Measurements from ENCODE around the gene ROS1. TPM values are rescaled to one million over a fixed set of nuclear protein-coding genes. Genes with fewer than 3 reads are reported as not detected.

ROS1 gene
- total and polyA plus RNA-seq, 5 donors from 2014 or later = not detected

DNA sequence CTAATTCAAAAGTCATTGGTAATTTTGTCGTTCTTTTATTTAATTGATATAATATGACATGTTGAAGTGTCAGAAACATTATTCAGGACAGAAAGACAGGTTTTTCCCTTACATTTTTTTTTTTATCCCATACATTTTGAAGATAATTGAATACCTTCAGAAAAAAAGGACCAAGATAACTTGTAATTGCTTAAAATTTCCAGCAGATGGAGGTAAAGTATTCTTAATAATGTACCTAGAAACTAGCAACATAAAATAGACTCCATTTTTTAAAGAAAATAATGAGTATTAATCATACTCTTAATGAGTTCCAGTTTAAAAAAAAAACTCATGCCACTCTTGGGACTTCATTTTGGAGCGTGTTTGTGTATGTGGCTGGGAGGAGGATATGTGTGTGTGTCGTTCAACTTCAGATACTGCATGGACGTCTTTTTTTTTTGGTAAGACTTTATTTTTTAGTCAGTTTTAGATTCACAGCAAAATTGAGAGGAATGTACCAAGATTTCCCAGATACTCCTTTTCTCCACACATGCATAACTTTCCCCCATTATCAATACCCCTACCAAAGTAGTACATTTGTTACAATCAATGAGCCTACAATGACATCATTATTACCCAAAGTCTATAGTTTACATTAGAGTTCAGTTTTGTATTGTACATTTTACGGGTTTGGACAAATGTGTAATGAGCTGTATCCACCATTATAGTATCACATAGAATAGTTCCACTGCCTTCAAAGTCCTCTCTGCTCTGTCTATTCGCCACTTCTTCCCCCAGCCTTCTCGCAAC, 79.4 kb downstream of the ROS1 start:
- Mint-ChIP-seq H3K27ac (no peak overlapping the region), H3K27me3 (no peaks in the 10 kb centered on the region), H3K36me3 (no peaks in the 10 kb centered on the region), H3K4me1 (no peaks in the 10 kb centered on the region), H3K4me3 (no peak overlapping the region), H3K9me3 (peaks cover 0 to 1% (median 0%) of the 10 kb centered on the region in 7 donors)
- no peaks in the 10 kb centered on the region for H3K36me3 ChIP-seq (ENCODE audit: control insufficient read depth, insufficient read depth, low read length)
- H3K27ac ChIP-seq (ENCODE audit: insufficient read depth, low read length, poor library complexity, severe bottlenecking) = no peak overlapping the region
- peak in 2 of 3 donors; percentile 7 to 28 for DNase-seq
- peaks cover 6% of the 10 kb centered on the region for H3K27me3 ChIP-seq (ENCODE audit: control insufficient read depth, insufficient read depth, low read length)
- no peak overlapping the region for H3K4me3 ChIP-seq (ENCODE audit: low read depth, low read length)
- no peaks in the 10 kb centered on the region for H3K9me3 ChIP-seq (ENCODE audit: control insufficient read depth in 2 of 2, low read length in 2 of 2)
- no peaks in the 10 kb centered on the region for H3K4me1 ChIP-seq (ENCODE audit: control insufficient read depth, insufficient read depth, low read length, poor library complexity, severe bottlenecking)
- ATAC-seq (ENCODE audit: low read depth in 2 of 2) = no peak

DNA sequence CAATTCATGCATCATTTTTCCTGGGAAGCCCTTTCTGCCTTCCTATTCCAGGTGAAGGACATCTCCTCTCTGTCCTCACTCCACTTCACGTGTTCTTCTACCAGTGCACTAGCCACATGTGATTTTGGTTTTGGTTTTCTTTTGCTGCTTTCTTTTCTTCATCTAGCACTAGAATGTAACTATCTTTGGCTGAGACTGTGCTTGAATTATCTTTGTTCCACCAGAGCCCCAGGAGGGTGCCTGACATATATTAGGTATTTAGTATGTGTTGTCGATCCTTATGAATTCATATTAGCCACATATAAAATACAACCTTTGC, 80.5 kb downstream of the ROS1 start:
- Mint-ChIP-seq H3K36me3 (no peaks in the 10 kb centered on the region), H3K4me3 (no peak overlapping the region)

DNA sequence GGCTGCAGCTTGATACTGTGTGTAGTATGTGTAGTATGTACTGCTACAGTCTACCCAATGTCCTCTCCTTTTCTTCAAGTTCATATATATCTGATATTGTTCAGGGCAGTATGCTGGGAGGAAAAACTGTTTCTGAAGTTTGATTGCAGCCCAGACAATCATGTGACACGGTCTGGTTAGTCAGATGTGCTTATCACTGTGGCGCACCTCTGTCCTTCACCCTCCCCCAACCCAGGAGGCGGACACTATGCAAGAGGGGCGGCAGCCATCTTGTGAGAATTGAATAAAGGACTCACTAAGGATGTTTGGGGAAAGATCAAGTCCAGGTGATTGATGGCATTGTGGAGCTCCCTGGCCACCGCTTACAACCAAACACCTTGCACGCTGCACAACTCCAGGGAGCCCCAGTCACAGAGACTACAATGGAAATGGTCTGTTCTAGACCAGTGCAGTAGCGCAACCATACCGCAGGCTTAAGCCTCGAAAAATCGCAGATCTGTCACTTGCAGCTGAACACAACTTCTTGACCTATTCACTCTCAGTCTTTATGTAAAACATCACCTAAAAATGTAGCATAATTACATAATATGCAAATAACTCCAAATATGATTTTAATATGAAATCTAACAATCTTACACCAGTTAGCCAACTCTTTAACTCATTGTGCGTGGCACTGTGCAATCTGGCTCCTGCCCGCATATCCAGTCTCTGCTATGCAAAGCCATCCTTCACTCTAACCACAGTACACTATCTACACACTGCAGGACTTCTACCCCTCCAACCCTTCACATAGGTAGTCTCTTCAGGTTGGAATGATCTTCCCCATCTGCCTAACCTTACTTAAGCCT, 81.1 kb downstream of the ROS1 start:
- no peaks in the 10 kb centered on the region for H3K36me3 Mint-ChIP-seq
- H3K27ac ChIP-seq (ENCODE audit: insufficient read depth, low read length, poor library complexity, severe bottlenecking) = no peak overlapping the region
- no peak overlapping the region for H3K4me3 ChIP-seq (ENCODE audit: low read depth, low read length)
- no peak for DNase-seq
- no peaks in the 10 kb centered on the region for H3K9me3 ChIP-seq (ENCODE audit: control insufficient read depth in 2 of 2, low read length in 2 of 2)
- H3K4me1 Mint-ChIP-seq = no peaks in the 10 kb centered on the region
- H3K36me3 ChIP-seq (ENCODE audit: control insufficient read depth, insufficient read depth, low read length) = no peaks in the 10 kb centered on the region
- no peaks in the 10 kb centered on the region for H3K4me1 ChIP-seq (ENCODE audit: control insufficient read depth, insufficient read depth, low read length, poor library complexity, severe bottlenecking)
- no peak for ATAC-seq (ENCODE audit: low read depth in 2 of 2)
- no peak overlapping the region for H3K27ac Mint-ChIP-seq
- peaks cover 8% of the 10 kb centered on the region for H3K27me3 ChIP-seq (ENCODE audit: control insufficient read depth, insufficient read depth, low read length)
- H3K4me3 Mint-ChIP-seq = no peak overlapping the region
- H3K27me3 Mint-ChIP-seq = peaks cover 6% of the 10 kb centered on the region
- no peaks in the 10 kb centered on the region for H3K9me3 Mint-ChIP-seq

More for the DNA sequence above, 80.5 kb downstream of the ROS1 start:
- no peak overlapping the region for H3K27ac ChIP-seq (ENCODE audit: insufficient read depth, low read length, poor library complexity, severe bottlenecking)
- no peaks in the 10 kb centered on the region for H3K36me3 ChIP-seq (ENCODE audit: control insufficient read depth, insufficient read depth, low read length)
- Mint-ChIP-seq H3K27ac (no peak overlapping the region), H3K9me3 (peaks cover 0 to under 1% (median 0%) of the 10 kb centered on the region in 7 donors), H3K4me1 (no peaks in the 10 kb centered on the region), H3K27me3 (peaks cover under 1% of the 10 kb centered on the region)
- H3K9me3 ChIP-seq (ENCODE audit: control insufficient read depth in 2 of 2, low read length in 2 of 2) = no peaks in the 10 kb centered on the region
- ATAC-seq (ENCODE audit: low read depth in 2 of 2) = no peak
- H3K27me3 ChIP-seq (ENCODE audit: control insufficient read depth, insufficient read depth, low read length) = peaks cover 8% of the 10 kb centered on the region
- DNase-seq = no peak
- no peak overlapping the region for H3K4me3 ChIP-seq (ENCODE audit: low read depth, low read length)
- H3K4me1 ChIP-seq (ENCODE audit: control insufficient read depth, insufficient read depth, low read length, poor library complexity, severe bottlenecking) = no peaks in the 10 kb centered on the region

DNA sequence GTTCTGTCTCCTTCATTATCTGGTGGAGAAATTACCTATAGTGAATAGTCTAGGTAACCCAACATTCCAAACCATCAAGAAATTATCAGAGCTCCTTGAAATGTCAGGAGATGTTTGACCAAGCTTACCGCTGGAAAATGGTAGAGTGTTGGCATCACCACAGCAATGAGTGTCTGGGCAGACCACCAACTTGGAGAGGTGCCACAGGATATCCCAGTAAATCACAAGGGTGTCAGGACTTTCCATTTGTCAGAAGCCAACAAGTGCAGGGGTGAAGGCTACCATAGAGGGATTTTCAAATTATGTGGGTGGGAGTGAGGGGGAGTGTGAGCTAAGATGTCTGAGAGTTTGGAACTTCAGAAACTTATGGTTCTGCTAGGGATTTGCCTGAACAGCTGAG, 87.2 kb downstream of the ROS1 start:
- H3K4me1 Mint-ChIP-seq = no peaks in the 10 kb centered on the region
- no peak for ATAC-seq (ENCODE audit: low read depth in 2 of 2)
- no peak overlapping the region for H3K4me3 Mint-ChIP-seq
- no peak overlapping the region for H3K27ac Mint-ChIP-seq
- H3K27me3 ChIP-seq (ENCODE audit: control insufficient read depth, insufficient read depth, low read length) = peaks cover 7% of the 10 kb centered on the region
- no peaks in the 10 kb centered on the region for H3K36me3 ChIP-seq (ENCODE audit: control insufficient read depth, insufficient read depth, low read length)
- H3K27me3 Mint-ChIP-seq = peaks cover 20% of the 10 kb centered on the region
- H3K36me3 Mint-ChIP-seq = no peaks in the 10 kb centered on the region
- H3K9me3 Mint-ChIP-seq = peaks cover 0 to 5% (median 0%) of the 10 kb centered on the region in 7 donors
- H3K4me1 ChIP-seq (ENCODE audit: control insufficient read depth, insufficient read depth, low read length, poor library complexity, severe bottlenecking) = no peaks in the 10 kb centered on the region
- H3K27ac ChIP-seq (ENCODE audit: insufficient read depth, low read length, poor library complexity, severe bottlenecking) = no peak overlapping the region
- no peaks in the 10 kb centered on the region for H3K9me3 ChIP-seq (ENCODE audit: control insufficient read depth in 2 of 2, low read length in 2 of 2)
- H3K4me3 ChIP-seq (ENCODE audit: low read depth, low read length) = no peak overlapping the region
- DNase-seq = no peak

DNA sequence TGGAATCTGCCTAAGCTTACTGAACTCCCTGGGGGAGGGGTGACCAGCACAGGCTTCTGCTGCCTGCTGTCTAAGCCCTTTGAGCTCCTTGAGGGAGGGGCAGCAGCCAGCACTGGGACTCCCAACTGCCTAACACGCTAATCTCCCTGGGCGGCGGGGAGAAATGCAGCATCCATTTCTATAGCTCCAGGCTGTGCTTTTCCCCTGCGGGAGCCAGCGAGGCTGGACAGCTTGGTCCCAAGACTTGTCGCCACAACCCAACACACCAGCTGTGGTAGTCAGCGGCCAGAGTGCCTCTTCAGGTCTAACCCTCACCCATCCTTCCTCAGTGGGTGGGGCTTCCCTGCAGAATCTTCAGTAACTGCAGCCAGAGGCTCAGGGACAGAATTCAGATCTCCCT, 95.8 kb downstream of the ROS1 start:
- H3K27me3 Mint-ChIP-seq = peaks cover 14% of the 10 kb centered on the region
- no peak overlapping the region for H3K4me3 Mint-ChIP-seq

DNA sequence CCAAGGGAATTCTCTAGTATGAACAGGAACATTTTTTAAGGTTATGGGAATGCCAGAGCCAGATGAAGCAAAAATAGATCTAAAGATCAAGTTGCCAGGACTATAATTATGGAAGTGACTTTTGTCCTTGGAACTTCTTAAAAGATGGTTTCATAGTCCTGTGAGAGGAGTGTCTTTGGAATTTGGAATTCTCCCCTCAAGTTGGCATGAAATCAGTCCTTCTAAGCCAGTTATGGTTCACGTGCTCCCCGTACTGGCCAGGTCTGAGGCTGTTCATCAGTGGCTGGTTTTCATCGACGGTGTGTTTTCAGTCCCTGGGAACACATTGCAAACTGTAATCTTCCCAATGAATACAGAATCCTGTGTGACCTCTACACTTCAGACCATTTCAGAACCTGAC, 97.2 kb downstream of the ROS1 start:
- DNase-seq (no peak), ATAC-seq (ENCODE audit: low read depth in 2 of 2) (no peak)
- no peaks in the 10 kb centered on the region for H3K9me3 ChIP-seq (ENCODE audit: control insufficient read depth in 2 of 2, low read length in 2 of 2)
- H3K27me3 ChIP-seq (ENCODE audit: control insufficient read depth, insufficient read depth, low read length) = no peaks in the 10 kb centered on the region
- H3K4me3 ChIP-seq (ENCODE audit: low read depth, low read length) = no peak overlapping the region
- Mint-ChIP-seq H3K4me1 (no peaks in the 10 kb centered on the region), H3K9me3 (peaks cover 0 to 11% (median 5%) of the 10 kb centered on the region in 7 donors), H3K4me3 (no peak overlapping the region), H3K36me3 (no peaks in the 10 kb centered on the region), H3K27me3 (peaks cover 14% of the 10 kb centered on the region), H3K27ac (no peak overlapping the region)
- no peak overlapping the region for H3K27ac ChIP-seq (ENCODE audit: insufficient read depth, low read length, poor library complexity, severe bottlenecking)
- no peaks in the 10 kb centered on the region for H3K4me1 ChIP-seq (ENCODE audit: control insufficient read depth, insufficient read depth, low read length, poor library complexity, severe bottlenecking)
- no peaks in the 10 kb centered on the region for H3K36me3 ChIP-seq (ENCODE audit: control insufficient read depth, insufficient read depth, low read length)

More for the DNA sequence above, 95.8 kb downstream of the ROS1 start:
- no peaks in the 10 kb centered on the region for H3K9me3 ChIP-seq (ENCODE audit: control insufficient read depth in 2 of 2, low read length in 2 of 2)
- no peaks in the 10 kb centered on the region for H3K27me3 ChIP-seq (ENCODE audit: control insufficient read depth, insufficient read depth, low read length)
- DNase-seq (no peak), ATAC-seq (ENCODE audit: low read depth in 2 of 2) (no peak)
- Mint-ChIP-seq H3K36me3 (no peaks in the 10 kb centered on the region), H3K9me3 (peaks cover 0 to 11% (median 5%) of the 10 kb centered on the region in 7 donors), H3K27ac (no peak overlapping the region), H3K4me1 (no peaks in the 10 kb centered on the region)
- H3K36me3 ChIP-seq (ENCODE audit: control insufficient read depth, insufficient read depth, low read length) = no peaks in the 10 kb centered on the region
- H3K27ac ChIP-seq (ENCODE audit: insufficient read depth, low read length, poor library complexity, severe bottlenecking) = no peak overlapping the region
- no peaks in the 10 kb centered on the region for H3K4me1 ChIP-seq (ENCODE audit: control insufficient read depth, insufficient read depth, low read length, poor library complexity, severe bottlenecking)
- no peak overlapping the region for H3K4me3 ChIP-seq (ENCODE audit: low read depth, low read length)

DNA sequence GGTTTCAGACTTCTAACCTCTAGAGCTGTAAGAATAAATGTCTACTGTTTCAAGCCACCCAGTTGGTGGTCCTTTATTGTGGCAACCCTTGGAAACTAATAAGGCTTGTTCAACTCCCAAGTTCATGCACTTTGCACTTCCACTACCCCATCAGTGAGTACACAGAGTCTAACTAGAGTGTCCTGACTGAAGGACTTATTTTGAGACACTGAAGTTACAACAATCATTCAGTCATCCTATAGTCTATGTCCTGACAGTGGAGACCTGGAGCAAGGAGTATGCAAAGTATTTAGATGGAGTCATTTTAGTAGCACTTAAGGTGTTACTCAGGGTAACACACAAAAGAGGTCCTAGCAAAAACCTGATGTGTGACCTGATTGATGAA, 97.7 kb downstream of the ROS1 start:
- no peaks in the 10 kb centered on the region for H3K4me1 ChIP-seq (ENCODE audit: control insufficient read depth, insufficient read depth, low read length, poor library complexity, severe bottlenecking)
- H3K9me3 ChIP-seq (ENCODE audit: control insufficient read depth in 2 of 2, low read length in 2 of 2) = no peaks in the 10 kb centered on the region
- no peaks in the 10 kb centered on the region for H3K27me3 ChIP-seq (ENCODE audit: control insufficient read depth, insufficient read depth, low read length)
- no peak overlapping the region for H3K4me3 Mint-ChIP-seq
- H3K9me3 Mint-ChIP-seq = peaks cover 0 to 11% (median 5%) of the 10 kb centered on the region in 7 donors
- H3K4me3 ChIP-seq (ENCODE audit: low read depth, low read length) = no peak overlapping the region
- H3K27ac ChIP-seq (ENCODE audit: insufficient read depth, low read length, poor library complexity, severe bottlenecking) = no peak overlapping the region
- no peak for ATAC-seq (ENCODE audit: low read depth in 2 of 2)
- H3K4me1 Mint-ChIP-seq = no peaks in the 10 kb centered on the region
- DNase-seq = no peak
- H3K36me3 ChIP-seq (ENCODE audit: control insufficient read depth, insufficient read depth, low read length) = no peaks in the 10 kb centered on the region
- H3K27ac Mint-ChIP-seq = no peak overlapping the region
- peaks cover 14% of the 10 kb centered on the region for H3K27me3 Mint-ChIP-seq
- H3K36me3 Mint-ChIP-seq = no peaks in the 10 kb centered on the region

Data from CD4-positive, CD25-positive, alpha-beta regulatory T cell (primary cell).